CD4-positive, alpha-beta T cell treated with Interleukin-10 for 1 hour (primary cell): Measurements from ENCODE around the gene TBXAS1.

Experiments
- DNase-seq: peaks from one replicate; pipeline ENCODE4 v3.0.0-alpha.2; 2020

Gene TBXAS1

GRCh38 chr7:140007051-140007690, 178.1 kb downstream of the TBXAS1 start:
- no peak for DNase-seq

- DNase-seq, result no peak
These were observed 179.9 kb downstream of the TBXAS1 start for GRCh38 chr7:140008755-140009610.

- no peak for DNase-seq
These were observed 180.7 kb downstream of the TBXAS1 start for GRCh38 chr7:140009735-140010134.

GRCh38 chr7:140010194-140010895, 181.3 kb downstream of the TBXAS1 start:
- DNase-seq, result no peak

GRCh38 chr7:140013676-140014075, 184.6 kb downstream of the TBXAS1 start:
- DNase-seq, result no peak

- DNase-seq, result no peak
These were observed 185.1 kb downstream of the TBXAS1 start for GRCh38 chr7:140014123-140014522.

- DNase-seq, result no peak
These were observed 186.5 kb downstream of the TBXAS1 start for GRCh38 chr7:140015471-140015970.

- no peak for DNase-seq
These were observed 187.5 kb downstream of the TBXAS1 start for GRCh38 chr7:140016540-140016939.

- no peak for DNase-seq
These were observed 188.0 kb downstream of the TBXAS1 start for GRCh38 chr7:140017034-140017433.

- DNase-seq, result no peak
These were observed 188.5 kb downstream of the TBXAS1 start for GRCh38 chr7:140017543-140017942.

DNA sequence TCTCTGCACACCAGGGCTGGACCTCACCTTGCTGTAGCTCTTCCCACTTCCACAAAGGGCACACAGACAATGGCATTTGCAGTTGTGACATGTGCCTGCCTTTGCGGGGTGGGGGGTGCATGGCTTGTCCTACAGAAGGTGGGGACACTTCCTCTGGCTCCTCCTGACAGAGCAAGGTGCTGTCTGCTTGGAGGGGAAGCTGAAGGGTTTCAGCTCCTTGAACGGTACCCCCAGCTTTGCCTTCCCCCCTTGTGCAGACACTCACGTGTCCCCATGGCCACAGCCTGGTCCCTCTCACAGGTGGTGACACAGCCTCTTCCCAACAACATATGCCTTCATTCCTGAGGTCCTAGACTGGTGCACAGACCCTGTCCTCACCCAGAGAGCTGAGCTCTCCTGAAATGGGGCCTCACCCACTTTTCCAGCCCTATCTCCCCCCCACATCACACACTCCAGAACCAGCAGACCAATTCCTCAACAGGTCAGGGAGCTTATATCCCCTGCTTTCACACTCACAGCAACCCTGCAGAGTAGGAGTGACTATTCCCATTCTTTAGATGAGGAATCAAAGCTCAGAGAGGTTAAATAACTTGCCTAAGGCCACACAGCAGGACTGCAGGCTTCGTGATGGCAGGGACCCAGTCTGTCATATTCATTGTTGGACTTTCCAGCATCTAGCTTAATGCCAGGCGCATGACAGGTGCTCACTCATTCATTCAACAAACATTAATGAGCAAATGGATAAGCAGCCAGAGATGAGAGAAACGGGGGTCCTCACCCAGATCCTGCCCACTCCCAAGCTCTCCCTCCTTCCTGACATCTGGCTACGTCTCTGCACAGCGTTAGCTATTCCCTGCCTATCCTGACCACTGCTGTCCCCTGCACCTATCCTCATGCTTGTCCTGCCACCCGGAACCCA, 189.3 kb downstream of the TBXAS1 start:
- no peak for DNase-seq

DNA sequence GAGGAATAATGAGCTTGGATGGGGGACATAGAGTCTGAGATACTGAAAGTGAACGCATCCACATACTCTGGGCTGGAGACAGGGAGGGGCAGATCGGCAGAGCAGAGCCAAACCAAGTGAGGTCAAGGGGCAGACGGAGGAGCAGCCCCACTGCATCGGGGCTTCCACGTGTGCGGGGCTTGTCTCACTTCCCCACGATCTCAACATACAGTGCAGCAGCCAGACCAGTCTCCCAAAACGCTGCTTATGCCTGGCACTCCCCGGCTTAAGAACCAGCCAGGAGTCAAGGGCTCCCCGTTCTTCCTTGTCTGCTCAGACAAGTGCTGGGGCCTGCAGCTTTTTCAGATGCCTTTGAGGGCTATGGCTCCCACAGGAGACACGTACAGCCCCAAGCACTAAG, 190.1 kb downstream of the TBXAS1 start:
- DNase-seq, result no peak

- no peak for DNase-seq
These were observed 190.5 kb downstream of the TBXAS1 start for GRCh38 chr7:140019606-140020005.

- DNase-seq, result no peak
These were observed 192.5 kb downstream of the TBXAS1 start for GRCh38 chr7:140021603-140022002.

GRCh38 chr7:140022582-140023211, 193.6 kb downstream of the TBXAS1 start:
- DNase-seq, result no peak

DNA sequence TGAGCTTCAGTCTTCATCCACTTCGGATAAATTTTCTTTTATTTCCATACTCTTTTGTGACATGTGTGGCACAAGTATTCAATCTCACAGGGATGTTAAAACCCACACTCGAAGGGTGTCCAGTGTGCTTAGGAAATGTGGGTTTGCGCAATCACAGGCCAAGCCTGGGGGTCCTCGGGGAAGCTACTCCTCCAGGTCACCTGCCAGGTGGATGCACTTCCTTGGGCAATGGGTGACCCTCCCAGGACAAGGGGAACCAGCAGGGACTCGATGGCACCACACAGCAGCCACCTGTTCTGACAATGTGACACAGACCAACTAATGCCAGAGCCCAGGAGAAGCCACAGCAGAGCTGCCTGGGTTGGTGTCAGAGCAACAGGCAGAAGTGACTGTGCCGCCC, 194.7 kb downstream of the TBXAS1 start:
- no peak for DNase-seq

DNA sequence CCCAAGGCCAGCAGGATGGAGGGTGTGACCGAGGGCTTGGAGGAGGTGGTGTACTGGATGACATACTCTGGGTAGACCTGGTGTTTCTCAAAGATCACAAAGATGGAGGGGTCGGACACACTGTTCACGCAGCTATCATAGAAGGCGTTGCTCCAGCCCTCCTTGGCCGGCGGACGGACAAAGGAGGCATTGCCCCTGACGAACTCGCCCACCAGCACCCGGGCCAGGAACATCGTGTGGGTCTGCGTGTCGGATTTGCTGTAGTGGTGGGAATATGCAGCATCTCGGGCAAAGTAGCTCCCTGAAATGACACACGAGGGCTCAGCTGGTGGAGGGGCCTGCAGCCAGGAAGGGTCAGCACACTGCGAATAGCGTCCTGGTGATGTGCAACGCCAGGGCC, 195.5 kb downstream of the TBXAS1 start:
- no peak for DNase-seq

GRCh38 chr7:140025241-140025640, 196.2 kb downstream of the TBXAS1 start:
- DNase-seq, result no peak

- no peak for DNase-seq
These were observed 196.9 kb downstream of the TBXAS1 start for GRCh38 chr7:140025814-140026433.

DNA sequence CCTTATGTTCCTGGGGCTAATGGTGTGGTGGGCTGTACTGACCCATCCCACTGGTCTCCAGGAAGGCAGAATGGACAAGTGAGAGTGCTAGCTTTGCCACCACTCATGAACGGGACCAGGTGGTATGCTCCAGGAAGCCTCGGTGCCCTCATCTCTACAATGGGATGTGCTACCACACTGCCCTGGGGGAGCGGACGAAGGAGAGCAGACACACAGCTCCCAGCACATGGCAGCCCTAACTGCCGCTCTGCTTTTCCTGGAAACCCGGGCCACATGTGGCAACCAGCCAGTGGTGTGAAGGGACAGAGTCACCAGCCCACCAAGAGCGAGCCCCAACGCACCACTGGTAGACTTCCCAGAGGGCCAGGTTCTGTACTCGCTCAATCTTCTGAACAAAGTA, 197.9 kb downstream of the TBXAS1 start:
- DNase-seq, result no peak

DNA sequence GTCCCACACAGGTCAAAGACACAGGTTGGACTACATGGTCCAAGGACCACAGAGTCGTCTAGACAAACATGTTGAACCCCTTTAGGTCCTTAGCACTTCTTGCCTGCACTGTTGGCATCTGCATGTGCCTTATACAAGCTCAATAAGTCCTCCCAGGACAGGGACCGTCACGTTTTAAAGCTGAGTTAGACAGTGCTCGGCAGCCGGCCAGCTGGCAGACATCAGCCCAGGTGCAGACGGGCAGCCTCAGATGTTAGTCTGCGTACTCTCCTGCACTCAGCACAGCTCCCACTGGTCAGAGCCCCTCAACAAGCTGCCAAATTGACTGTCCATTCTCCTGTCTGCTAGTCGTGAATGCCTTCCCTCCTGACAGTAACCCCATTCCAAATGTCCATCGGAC, 198.8 kb downstream of the TBXAS1 start:
- no peak for DNase-seq

DNA sequence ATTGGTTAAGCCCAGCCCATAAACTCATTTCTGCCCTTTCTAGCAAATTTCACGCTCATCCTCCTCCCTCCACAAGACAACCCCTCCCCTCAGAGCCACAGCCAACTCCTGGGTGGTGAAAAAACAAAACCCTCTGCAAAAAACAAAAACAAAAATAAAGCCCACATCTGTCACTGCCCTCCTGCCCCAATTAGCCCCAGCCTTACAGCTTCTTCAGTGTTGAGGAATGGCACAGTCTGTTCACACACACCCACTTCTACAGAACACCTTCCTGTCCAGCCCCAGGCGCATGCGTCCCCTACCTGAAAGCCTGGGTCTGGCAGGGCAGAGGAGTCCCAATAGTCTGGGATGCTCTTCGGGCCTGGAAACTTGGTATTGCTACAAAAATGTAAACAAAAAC, 199.2 kb downstream of the TBXAS1 start:
- no peak for DNase-seq
